ENCODE results near the gene NSMCE1. TPM values are rescaled to one million over a fixed set of nuclear protein-coding genes. Genes with fewer than 3 reads are reported as not detected.

The NSMCE1 gene
- total and polyA plus RNA-seq, 7 experiments from 2014 or later = 45.5 to 220 (median 71.7) TPM

DNA sequence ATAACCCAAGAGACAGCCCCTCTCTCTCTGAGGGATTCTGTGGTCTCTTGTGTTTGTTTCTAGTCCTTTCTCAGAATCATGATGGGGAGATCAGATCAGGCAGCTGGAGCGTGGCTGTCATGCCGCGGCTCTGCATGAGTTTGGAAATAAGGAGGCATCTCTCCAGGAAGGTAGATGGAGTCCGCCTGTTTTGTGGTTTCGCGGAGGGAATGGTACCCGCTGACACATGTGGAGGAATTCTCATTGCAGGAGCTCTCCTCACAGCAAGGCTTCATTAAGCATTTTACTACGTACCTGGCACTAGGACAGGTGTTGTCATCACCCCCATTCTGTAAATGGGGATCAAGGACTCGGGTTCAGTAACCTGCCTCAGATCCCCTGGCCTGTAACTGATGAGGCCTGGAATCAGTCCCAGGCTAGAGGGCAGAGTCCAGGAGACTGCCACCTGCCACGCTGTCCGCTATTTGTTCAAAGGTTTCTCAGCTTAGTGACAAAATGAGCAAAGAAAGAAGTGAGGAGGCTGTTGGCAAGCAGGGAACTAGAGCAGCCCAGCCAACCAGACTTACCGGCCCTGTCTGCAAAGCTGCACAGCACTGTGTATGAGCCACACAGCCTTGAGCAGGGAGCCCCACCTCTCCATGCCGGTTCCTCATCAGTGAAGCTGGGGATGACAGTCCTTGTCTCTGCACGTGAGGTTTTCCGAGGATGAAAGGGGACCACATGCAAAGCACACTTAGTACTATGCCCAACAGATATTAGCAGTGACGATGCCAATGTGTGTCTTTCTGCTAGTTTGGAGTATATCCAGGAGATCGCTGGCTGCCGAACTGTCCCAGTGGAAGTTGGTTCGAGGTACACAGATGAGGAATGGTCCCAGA lies 54.2 kb downstream of the NSMCE1 start:
- DNase-seq (no peak), ATAC-seq (no peak)
- ChIA-PET CTCF (no interaction called here), POLR2A (interaction anchor here (0.7 to 2.5 kb wide), 5 partner anchors 11 to 20 kb away, joined by 3 to 17 read pairs (median 4); partner anchors contain the start of gene KDM8)
- no peak overlapping the region for H3K27ac ChIP-seq (ENCODE audit: low read depth, low read length)
- H3K27me3 ChIP-seq (ENCODE audit: control insufficient read depth in 2 of 2, insufficient read depth in 2 of 2, low read length in 2 of 2) = no peaks in the 10 kb centered on the region
- H3K27ac Mint-ChIP-seq = peak overlapping the region in 6 of 9 donors; percentile 34 to 83 (median 56)
- H3K4me1 Mint-ChIP-seq = peaks cover 0 to 29% (median 20%) of the 10 kb centered on the region in 7 donors
- peaks cover 7 to 47% (median 15%) of the 10 kb centered on the region in 5 donors for H3K36me3 Mint-ChIP-seq
- no peak overlapping the region for H3K4me3 ChIP-seq (ENCODE audit: low read length)
- intact Hi-C loops (cut with micrococcal nuclease) = no loop called here
- H3K27me3 Mint-ChIP-seq = no peaks in the 10 kb centered on the region
- H3K36me3 ChIP-seq (ENCODE audit: control insufficient read depth in 2 of 3, insufficient read depth in 3 of 3, low read length in 3 of 3) = peaks cover 0 to 64% (median 4%) of the 10 kb centered on the region in 3 experiments
- H3K4me3 Mint-ChIP-seq = no peak overlapping the region
- no peaks in the 10 kb centered on the region for H3K9me3 Mint-ChIP-seq
- H3K9me3 ChIP-seq (ENCODE audit: control insufficient read depth in 2 of 3, low read length in 3 of 3) = no peaks in the 10 kb centered on the region
- peaks cover 0 to 6% of the 10 kb centered on the region in 2 donors for H3K4me1 ChIP-seq (ENCODE audit: control insufficient read depth in 2 of 2, insufficient read depth in 2 of 2, low read length in 2 of 2)

GRCh38 chr16:27211026-27211425 lies 57.5 kb downstream of the NSMCE1 start:
- H3K9me3 Mint-ChIP-seq = no peaks in the 10 kb centered on the region
- Histone ChIP-seq H3K27ac (ENCODE audit: low read depth, low read length) (no peak overlapping the region), H3K4me1 (ENCODE audit: control insufficient read depth in 2 of 2, insufficient read depth in 2 of 2, low read length in 2 of 2) (peaks cover 0 to 6% of the 10 kb centered on the region in 2 donors), H3K9me3 (ENCODE audit: control insufficient read depth in 2 of 3, low read length in 3 of 3) (no peaks in the 10 kb centered on the region), H3K27me3 (ENCODE audit: control insufficient read depth in 2 of 2, insufficient read depth in 2 of 2, low read length in 2 of 2) (no peaks in the 10 kb centered on the region), H3K4me3 (ENCODE audit: low read length) (no peak overlapping the region), H3K36me3 (ENCODE audit: control insufficient read depth in 2 of 3, insufficient read depth in 3 of 3, low read length in 3 of 3) (peaks cover 0 to 43% (median 4%) of the 10 kb centered on the region in 3 experiments)
- no peak for DNase-seq
- peak overlapping the region in 3 of 10 donors; percentile 11 to 30 (median 16) for H3K4me3 Mint-ChIP-seq
- H3K27ac Mint-ChIP-seq = peak overlapping the region in 8 of 9 donors; percentile 13 to 71 (median 40)
- peaks cover 0 to 34% (median 24%) of the 10 kb centered on the region in 7 donors for H3K4me1 Mint-ChIP-seq
- no peaks in the 10 kb centered on the region for H3K27me3 Mint-ChIP-seq
- intact Hi-C loops (cut with micrococcal nuclease) = no loop called here
- CTCF ChIA-PET = interaction anchor here (1.0 to 1.3 kb wide), 2 partner anchors 19 to 162 kb away, joined by 3 to 4 read pairs; no protein-coding TSS in a partner anchor
- peaks cover 7 to 32% (median 14%) of the 10 kb centered on the region in 5 donors for H3K36me3 Mint-ChIP-seq
- POLR2A ChIA-PET = interaction anchor here (0.6 to 2.4 kb wide), 5 partner anchors 7 to 157 kb away, joined by 3 to 9 read pairs (median 5); partner anchors contain the start of gene KDM8
- ATAC-seq = no peak

DNA sequence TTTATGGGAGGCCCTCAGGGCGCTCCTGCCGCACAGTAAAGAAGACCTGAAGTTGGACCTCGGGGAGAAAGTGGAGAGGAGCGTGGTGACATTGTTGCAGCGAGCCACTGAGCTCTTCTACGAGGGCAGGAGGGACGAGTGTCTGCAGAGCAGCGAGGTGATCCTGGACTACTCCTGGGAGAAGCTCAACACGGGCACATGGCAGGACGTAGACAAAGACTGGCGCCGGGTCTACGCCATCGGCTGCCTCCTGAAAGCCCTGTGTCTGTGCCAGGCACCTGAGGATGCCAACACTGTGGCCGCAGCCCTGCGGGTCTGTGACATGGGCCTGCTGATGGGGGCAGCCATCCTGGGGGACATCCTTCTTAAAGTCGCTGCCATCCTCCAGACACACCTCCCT lies 58.4 kb downstream of the NSMCE1 start:
- Histone ChIP-seq H3K27me3 (ENCODE audit: control insufficient read depth in 2 of 2, insufficient read depth in 2 of 2, low read length in 2 of 2) (no peaks in the 10 kb centered on the region), H3K27ac (ENCODE audit: low read depth, low read length) (no peak overlapping the region), H3K4me3 (ENCODE audit: low read length) (no peak overlapping the region), H3K9me3 (ENCODE audit: control insufficient read depth in 2 of 3, low read length in 3 of 3) (no peaks in the 10 kb centered on the region), H3K4me1 (ENCODE audit: control insufficient read depth in 2 of 2, insufficient read depth in 2 of 2, low read length in 2 of 2) (peaks cover 0 to 6% of the 10 kb centered on the region in 2 donors), H3K36me3 (ENCODE audit: control insufficient read depth in 2 of 3, insufficient read depth in 3 of 3, low read length in 3 of 3) (peaks cover 0 to 35% (median 4%) of the 10 kb centered on the region in 3 experiments)
- no peak for DNase-seq
- Mint-ChIP-seq H3K4me1 (peaks cover 0 to 40% (median 28%) of the 10 kb centered on the region in 7 donors), H3K9me3 (no peaks in the 10 kb centered on the region), H3K4me3 (no peak overlapping the region), H3K27me3 (no peaks in the 10 kb centered on the region), H3K36me3 (peaks cover 7 to 25% (median 14%) of the 10 kb centered on the region in 5 donors), H3K27ac (peak overlapping the region in 1 of 9 donors; percentile 71)
- no peak for ATAC-seq
- CTCF ChIA-PET = interaction anchor here (1.3 kb wide), 1 partner anchor 20 kb away, joined by 3 read pairs; no protein-coding TSS in a partner anchor
- POLR2A ChIA-PET = interaction anchor here (0.8 to 1.5 kb wide), 8 partner anchors 10 to 39 kb away, joined by 3 to 5 read pairs (median 4); no protein-coding TSS in a partner anchor
- intact Hi-C loops (cut with micrococcal nuclease) = no loop called here

- H3K36me3 Mint-ChIP-seq = peaks cover 2 to 19% (median 10%) of the 10 kb centered on the region in 5 donors
- CTCF ChIA-PET = interaction anchor here (0.5 to 1.7 kb wide), 3 partner anchors 14 to 30 kb away, joined by 3 to 4 read pairs (median 3); no protein-coding TSS in a partner anchor
- H3K27ac Mint-ChIP-seq = peak overlapping the region in 3 of 9 donors; percentile 17 to 71 (median 21)
- Histone ChIP-seq H3K4me3 (ENCODE audit: low read length) (no peak overlapping the region), H3K4me1 (ENCODE audit: control insufficient read depth in 2 of 2, insufficient read depth in 2 of 2, low read length in 2 of 2) (peaks cover 0 to 10% of the 10 kb centered on the region in 2 donors), H3K9me3 (ENCODE audit: control insufficient read depth in 2 of 3, low read length in 3 of 3) (no peaks in the 10 kb centered on the region), H3K36me3 (ENCODE audit: control insufficient read depth in 2 of 3, insufficient read depth in 3 of 3, low read length in 3 of 3) (peaks cover 0 to 29% (median 4%) of the 10 kb centered on the region in 3 experiments), H3K27me3 (ENCODE audit: control insufficient read depth in 2 of 2, insufficient read depth in 2 of 2, low read length in 2 of 2) (no peaks in the 10 kb centered on the region), H3K27ac (ENCODE audit: low read depth, low read length) (no peak overlapping the region)
- intact Hi-C loops (cut with micrococcal nuclease) = no loop called here
- no peaks in the 10 kb centered on the region for H3K9me3 Mint-ChIP-seq
- ATAC-seq (no peak), DNase-seq (no peak)
- peaks cover under 1 to 43% (median 31%) of the 10 kb centered on the region in 7 donors for H3K4me1 Mint-ChIP-seq
- POLR2A ChIA-PET = interaction anchor here (0.7 to 1.4 kb wide), 7 partner anchors 9 to 38 kb away, joined by 3 to 4 read pairs (median 3); no protein-coding TSS in a partner anchor
- H3K27me3 Mint-ChIP-seq = no peaks in the 10 kb centered on the region
- peak overlapping the region in 2 of 10 donors; percentile 45 to 50 for H3K4me3 Mint-ChIP-seq
Observed at GRCh38 chr16:27209591-27209990, 59.0 kb downstream of the NSMCE1 start.

DNA sequence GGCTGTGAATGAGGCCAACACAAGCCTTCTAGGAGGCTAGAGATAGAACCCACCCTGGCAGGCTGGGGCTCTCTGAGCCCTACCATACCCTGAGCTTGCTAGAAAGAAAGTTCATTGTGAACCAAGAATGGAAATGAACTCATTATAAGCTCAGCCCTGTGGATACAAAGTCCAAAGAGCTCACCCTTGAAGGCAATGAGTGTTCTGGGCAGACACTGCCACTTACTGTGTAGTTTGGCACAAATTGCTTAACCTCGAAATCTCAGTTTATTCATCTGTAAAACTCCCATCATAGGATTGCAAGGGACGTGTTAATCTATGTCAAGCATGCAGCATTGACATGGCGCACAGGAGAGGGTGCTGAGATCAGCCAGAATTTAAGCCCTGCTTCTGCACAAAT lies 59.8 kb downstream of the NSMCE1 start:
- POLR2A ChIA-PET = interaction anchor here (0.7 to 1.1 kb wide), 3 partner anchors 22 to 37 kb away, joined by 3 read pairs; no protein-coding TSS in a partner anchor
- Histone ChIP-seq H3K4me3 (ENCODE audit: low read length) (no peak overlapping the region), H3K4me1 (ENCODE audit: control insufficient read depth in 2 of 2, insufficient read depth in 2 of 2, low read length in 2 of 2) (peaks cover 5 to 14% of the 10 kb centered on the region in 2 donors), H3K27ac (ENCODE audit: low read depth, low read length) (no peak overlapping the region), H3K36me3 (ENCODE audit: control insufficient read depth in 2 of 3, insufficient read depth in 3 of 3, low read length in 3 of 3) (peaks cover 0 to 21% (median 4%) of the 10 kb centered on the region in 3 experiments), H3K27me3 (ENCODE audit: control insufficient read depth in 2 of 2, insufficient read depth in 2 of 2, low read length in 2 of 2) (no peaks in the 10 kb centered on the region), H3K9me3 (ENCODE audit: control insufficient read depth in 2 of 3, low read length in 3 of 3) (no peaks in the 10 kb centered on the region)
- peaks cover 0 to under 1% (median 0%) of the 10 kb centered on the region in 5 donors for H3K27me3 Mint-ChIP-seq
- no peak overlapping the region for H3K4me3 Mint-ChIP-seq
- intact Hi-C loops (cut with micrococcal nuclease) = no loop called here
- DNase-seq = no peak
- H3K36me3 Mint-ChIP-seq = peaks cover 0 to 16% (median 11%) of the 10 kb centered on the region in 5 donors
- peaks cover 9 to 50% (median 36%) of the 10 kb centered on the region in 7 donors for H3K4me1 Mint-ChIP-seq
- no peak overlapping the region for H3K27ac Mint-ChIP-seq
- no peaks in the 10 kb centered on the region for H3K9me3 Mint-ChIP-seq
- no peak for ATAC-seq
- CTCF ChIA-PET = interaction anchor here (1.0 to 1.7 kb wide), 2 partner anchors 22 to 30 kb away, joined by 3 to 4 read pairs; no protein-coding TSS in a partner anchor

GRCh38 chr16:27208081-27208680 lies 60.4 kb downstream of the NSMCE1 start:
- Histone ChIP-seq H3K9me3 (ENCODE audit: control insufficient read depth in 2 of 3, low read length in 3 of 3) (no peaks in the 10 kb centered on the region), H3K4me1 (ENCODE audit: control insufficient read depth in 2 of 2, insufficient read depth in 2 of 2, low read length in 2 of 2) (peaks cover 7 to 15% of the 10 kb centered on the region in 2 donors), H3K36me3 (ENCODE audit: control insufficient read depth in 2 of 3, insufficient read depth in 3 of 3, low read length in 3 of 3) (peaks cover 0 to 15% (median 4%) of the 10 kb centered on the region in 3 experiments), H3K4me3 (ENCODE audit: low read length) (no peak overlapping the region), H3K27ac (ENCODE audit: low read depth, low read length) (no peak overlapping the region), H3K27me3 (ENCODE audit: control insufficient read depth in 2 of 2, insufficient read depth in 2 of 2, low read length in 2 of 2) (no peaks in the 10 kb centered on the region)
- intact Hi-C loops (cut with micrococcal nuclease) = no loop called here
- Mint-ChIP-seq H3K4me3 (no peak overlapping the region), H3K4me1 (peaks cover 11 to 52% (median 36%) of the 10 kb centered on the region in 7 donors), H3K9me3 (no peaks in the 10 kb centered on the region), H3K27me3 (peaks cover 0 to 3% (median 0%) of the 10 kb centered on the region in 5 donors), H3K36me3 (peaks cover 0 to 13% (median 10%) of the 10 kb centered on the region in 5 donors), H3K27ac (no peak overlapping the region)
- POLR2A ChIA-PET = interaction anchor here (0.7 to 1.1 kb wide), 2 partner anchors 23 to 25 kb away, joined by 3 read pairs; no protein-coding TSS in a partner anchor
- ATAC-seq = no peak
- DNase-seq = no peak
- CTCF ChIA-PET = interaction anchor here (1.7 kb wide), 1 partner anchor 22 kb away, joined by 4 read pairs; no protein-coding TSS in a partner anchor
